CD14-positive monocyte (primary cell): ENCODE measurements around the gene ASTN1. TPM values are rescaled to one million over a fixed set of nuclear protein-coding genes. Genes with fewer than 3 reads are reported as not detected.
A peak's percentile ranks its signal among the peaks of the same experiment; 100 is the strongest.

Experiments
- DNase-seq, 3 donors: peaks; one replicate each; pipeline ENCODE4 v3.0.0-alpha.2; 2011 to 2022
- H2AFZ ChIP-seq: 2 replicates; pipeline ENCODE4 v1.6.0; 2012; ENCODE audit warnings: mild to moderate bottlenecking, low read depth, low read length, inconsistent platforms; ENCODE audit not compliant: insufficient read depth, poor library complexity, severe bottlenecking
- H3K27ac ChIP-seq, 2 donors: 1 replicate in 1 of 2; 2 replicates in 1 of 2; pipeline ENCODE4 v1.5.1; 2012 to 2013; ENCODE audit warnings: low read length in 2 of 2, control low read depth in 1 of 2, inconsistent platforms in 1 of 2, low read depth in 1 of 2, mild to moderate bottlenecking in 1 of 2
- H3K27me3 ChIP-seq, 2 donors: one replicate each; pipeline versions ENCODE4 v1.6.0 to v1.6.1; 2011 to 2013; ENCODE audit warnings: low read length in 2 of 2; ENCODE audit not compliant: control insufficient read depth in 2 of 2, insufficient read depth in 2 of 2
- H3K36me3 ChIP-seq, 2 donors: replicated peaks in 1 of 2; 1 replicate in 1 of 2; 2 replicates in 1 of 2; pipeline versions ENCODE4 v1.5.1 to v1.6.1; 2012 to 2013; ENCODE audit warnings: low read length in 2 of 2, control low read depth in 1 of 2, inconsistent platforms in 1 of 2, mild to moderate bottlenecking in 1 of 2; ENCODE audit not compliant: insufficient read depth in 2 of 2, control insufficient read depth in 1 of 2
- H3K4me1 ChIP-seq, 2 donors: 1 replicate in 1 of 2; 2 replicates in 1 of 2; pipeline versions ENCODE4 v1.5.1 to v1.6.1; 2012 to 2013; ENCODE audit warnings: low read length in 2 of 2, control low read depth in 1 of 2, inconsistent platforms in 1 of 2, mild to moderate bottlenecking in 1 of 2, moderate library complexity in 1 of 2; ENCODE audit not compliant: insufficient read depth in 2 of 2, control insufficient read depth in 1 of 2
- H3K4me2 ChIP-seq: replicated peaks from 2 replicates; pipeline ENCODE3; 2012; ENCODE audit warnings: low read length, moderate library complexity, mild to moderate bottlenecking; ENCODE audit not compliant: poor library complexity, severe bottlenecking; ENCODE audit errors: extremely low read depth
- H3K4me3 ChIP-seq, 3 experiments: fragments of 200-600 bp in 1 of 3; sonication (generic) in 1 of 3; replicated peaks in 1 of 3; 1 replicate in 2 of 3; 2 replicates in 1 of 3; pipeline ENCODE4 v1.5.1; 2011 to 2013; ENCODE audit warnings: low read length in 3 of 3, mild to moderate bottlenecking in 3 of 3, control low read depth in 2 of 3, low read depth in 2 of 3, inconsistent platforms in 1 of 3, moderate library complexity in 1 of 3
- H3K79me2 ChIP-seq: 2 replicates; pipeline ENCODE4 v1.6.0; 2012; ENCODE audit warnings: mild to moderate bottlenecking, control low read depth, inconsistent platforms, low read length, moderate library complexity; ENCODE audit not compliant: insufficient read depth
- H3K9ac ChIP-seq: 2 replicates; pipeline ENCODE4 v1.6.0; 2017; ENCODE audit warnings: low read length, mild to moderate bottlenecking; ENCODE audit not compliant: insufficient read depth, poor library complexity, severe bottlenecking
- H3K9me3 ChIP-seq, 2 donors: replicated peaks in 1 of 2; 1 replicate in 1 of 2; 2 replicates in 1 of 2; pipeline versions ENCODE4 v1.5.1 to v1.6.1; 2012 to 2013; ENCODE audit warnings: low read length in 2 of 2, control low read depth in 1 of 2; ENCODE audit not compliant: control insufficient read depth in 1 of 2, insufficient read depth in 1 of 2
- H4K20me1 ChIP-seq: 2 replicates; pipeline ENCODE4 v1.6.0; 2012; ENCODE audit warnings: mild to moderate bottlenecking, low read length, control low read depth, moderate library complexity; ENCODE audit not compliant: insufficient read depth
- H3K27ac Mint-ChIP-seq, 7 donors: one replicate each; pipeline ENCODE4 v1.8.0; 2020; ENCODE audit warnings: mild to moderate bottlenecking in 7 of 7, mixed read lengths in 7 of 7, moderate library complexity in 6 of 7, inconsistent platforms in 2 of 7
- H3K27me3 Mint-ChIP-seq, 3 donors: one replicate each; pipeline ENCODE4 v1.8.0; 2021 to 2022; ENCODE audit warnings: low read depth in 3 of 3, mild to moderate bottlenecking in 3 of 3, mixed read lengths in 3 of 3, moderate library complexity in 3 of 3, inconsistent platforms in 1 of 3
- H3K36me3 Mint-ChIP-seq, 2 donors: one replicate each; pipeline ENCODE4 v1.8.0; 2020; ENCODE audit warnings: mixed read lengths in 2 of 2, inconsistent platforms in 1 of 2, mild to moderate bottlenecking in 1 of 2
- H3K4me1 Mint-ChIP-seq: one replicate; pipeline ENCODE4 v1.8.0; 2020; ENCODE audit warnings: mild to moderate bottlenecking, mixed read lengths
- H3K4me3 Mint-ChIP-seq, 2 donors: one replicate each; pipeline ENCODE4 v1.8.0; 2020; ENCODE audit warnings: mild to moderate bottlenecking in 2 of 2, mixed read lengths in 2 of 2, moderate library complexity in 1 of 2
- H3K9me3 Mint-ChIP-seq, 7 donors: one replicate each; pipeline ENCODE4 v1.8.0; 2020 to 2022; ENCODE audit warnings: mixed read lengths in 7 of 7, mild to moderate bottlenecking in 6 of 7, moderate library complexity in 6 of 7, inconsistent platforms in 2 of 7
- WGBS: methylation state at CpG from one replicate; pipeline ENCODE4 v1.1.5; 2013; ENCODE audit warnings: missing lambda C conversion rate; ENCODE audit not compliant: insufficient coverage; 5-methylcytosine and 5-hydroxymethylcytosine counted together
- intact Hi-C, 2 donors: fragments of 100-400 bp; cut with micrococcal nuclease; formaldehyde crosslinking; loops; one replicate each; pipeline versions ENCODE4 v1.15.0 to v1.15.1; 2023
- polyA plus RNA-seq, 3 donors: library from polyadenylated mRNA; depleted of rRNA in 1 of 3; unstranded in 2 of 3; stranded (reverse) in 1 of 3; fragments of 300-500 nt in 2 of 3; fragments of >200 nt in 1 of 3; fragmentation: Illumina TruSeq in 2 of 3; gene quantifications; 1 replicate in 2 of 3; 2 replicates in 1 of 3; pipeline ENCODE4 v1.2.3, GENCODE V29; 2012 to 2021
- TF ChIP-seq, protein P1 (sequence below): fragments of 200-600 bp; IDR thresholded peaks from one replicate; pipeline ENCODE4 v1.8.0; 2022; ENCODE audit warnings: antibody characterized with exemption, mild to moderate bottlenecking

ASTN1 gene
- polyA plus RNA-seq, 3 donors = not detected

DNA sequence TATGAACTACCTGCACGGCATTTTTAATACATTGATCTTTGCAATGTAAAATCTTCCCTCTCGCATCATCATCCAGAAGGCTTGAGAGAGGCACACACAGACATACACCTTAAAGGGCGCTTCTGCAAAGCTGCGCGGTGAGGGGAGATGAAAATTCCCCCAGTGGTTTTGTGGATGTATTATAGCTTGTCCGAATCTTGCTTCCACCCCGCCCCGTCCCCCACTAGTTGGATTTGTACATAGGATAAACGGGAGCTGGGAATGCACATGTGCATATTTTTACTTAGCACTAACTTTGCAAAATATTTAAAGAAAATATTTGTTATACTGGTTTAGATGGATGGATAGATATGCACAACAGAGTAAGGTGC is 542 bp upstream of the ASTN1 start:
- no peaks in the 10 kb centered on the region for H3K79me2 ChIP-seq
- no peak overlapping the region for H3K9ac ChIP-seq
- Mint-ChIP-seq H3K4me3 (peak overlapping the region in 1 of 2 donors; percentile 48), H3K27ac (no peak overlapping the region), H3K36me3 (peaks cover 0 to 3% of the 10 kb centered on the region in 2 donors), H3K27me3 (peaks cover 21 to 31% (median 22%) of the 10 kb centered on the region in 3 donors), H3K4me1 (no peaks in the 10 kb centered on the region), H3K9me3 (peaks cover 0 to 10% (median 6%) of the 10 kb centered on the region in 7 donors)
- DNase-seq = no peak
- H3K4me1 ChIP-seq = no peaks in the 10 kb centered on the region
- H3K36me3 ChIP-seq = no peaks in the 10 kb centered on the region
- intact Hi-C loops = no loop called here
- H3K9me3 ChIP-seq = no peaks in the 10 kb centered on the region
- no peak overlapping the region for H3K4me2 ChIP-seq
- 0% methylated on average over 1 of the region's 9 CpGs for WGBS
- no peak overlapping the region for H2AFZ ChIP-seq
- no peak overlapping the region for H3K27ac ChIP-seq
- TF ChIP-seq, protein P1, sequence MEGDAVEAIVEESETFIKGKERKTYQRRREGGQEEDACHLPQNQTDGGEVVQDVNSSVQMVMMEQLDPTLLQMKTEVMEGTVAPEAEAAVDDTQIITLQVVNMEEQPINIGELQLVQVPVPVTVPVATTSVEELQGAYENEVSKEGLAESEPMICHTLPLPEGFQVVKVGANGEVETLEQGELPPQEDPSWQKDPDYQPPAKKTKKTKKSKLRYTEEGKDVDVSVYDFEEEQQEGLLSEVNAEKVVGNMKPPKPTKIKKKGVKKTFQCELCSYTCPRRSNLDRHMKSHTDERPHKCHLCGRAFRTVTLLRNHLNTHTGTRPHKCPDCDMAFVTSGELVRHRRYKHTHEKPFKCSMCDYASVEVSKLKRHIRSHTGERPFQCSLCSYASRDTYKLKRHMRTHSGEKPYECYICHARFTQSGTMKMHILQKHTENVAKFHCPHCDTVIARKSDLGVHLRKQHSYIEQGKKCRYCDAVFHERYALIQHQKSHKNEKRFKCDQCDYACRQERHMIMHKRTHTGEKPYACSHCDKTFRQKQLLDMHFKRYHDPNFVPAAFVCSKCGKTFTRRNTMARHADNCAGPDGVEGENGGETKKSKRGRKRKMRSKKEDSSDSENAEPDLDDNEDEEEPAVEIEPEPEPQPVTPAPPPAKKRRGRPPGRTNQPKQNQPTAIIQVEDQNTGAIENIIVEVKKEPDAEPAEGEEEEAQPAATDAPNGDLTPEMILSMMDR = no peak
- no peak overlapping the region for H3K4me3 ChIP-seq
- no peaks in the 10 kb centered on the region for H4K20me1 ChIP-seq
- peaks cover 20 to 44% of the 10 kb centered on the region in 2 donors for H3K27me3 ChIP-seq

DNA sequence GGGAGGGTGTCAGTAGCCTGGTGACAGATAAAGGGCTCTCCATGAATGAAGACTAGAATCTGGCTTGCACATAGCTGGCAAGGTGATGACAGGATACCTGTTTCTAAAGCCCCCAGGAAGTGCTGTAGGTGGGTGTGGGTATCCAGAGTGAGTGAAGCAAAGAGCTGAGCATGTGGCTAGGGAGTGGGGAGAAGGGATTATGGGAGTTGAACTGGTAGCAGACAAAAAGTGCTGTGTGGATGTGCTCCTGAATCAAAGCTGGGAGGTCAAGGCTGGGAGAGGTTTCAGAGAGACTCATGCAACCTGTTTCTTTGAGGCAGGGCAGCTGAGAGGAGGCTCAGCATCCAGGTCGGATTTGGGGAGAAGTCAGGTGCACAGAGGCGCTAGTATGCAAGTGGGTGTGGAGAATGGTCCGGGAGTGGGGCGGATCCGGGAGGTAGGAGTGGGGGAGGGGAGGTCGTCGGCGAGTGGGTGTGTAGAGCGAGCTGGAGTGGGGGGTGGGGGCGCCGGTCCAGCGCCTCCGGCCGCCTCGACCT is 600 bp downstream of the ASTN1 start:
- Histone ChIP-seq H3K36me3 (no peaks in the 10 kb centered on the region), H3K4me3 (no peak overlapping the region)

More for the DNA sequence above, 600 bp downstream of the ASTN1 start:
- peaks cover 0 to 10% (median 6%) of the 10 kb centered on the region in 7 donors for H3K9me3 Mint-ChIP-seq
- no peak overlapping the region for H3K9ac ChIP-seq
- H3K4me2 ChIP-seq = no peak overlapping the region
- peak overlapping the region in 1 of 2 donors; percentile 68 for H3K4me3 Mint-ChIP-seq
- intact Hi-C loops = no loop called here
- H3K27me3 ChIP-seq = peaks cover 13 to 33% of the 10 kb centered on the region in 2 donors
- 4% methylated on average over 14 of the region's 15 CpGs for WGBS
- peaks cover 21 to 31% (median 22%) of the 10 kb centered on the region in 3 donors for H3K27me3 Mint-ChIP-seq
- no peaks in the 10 kb centered on the region for H3K4me1 ChIP-seq
- no peaks in the 10 kb centered on the region for H4K20me1 ChIP-seq
- no peak overlapping the region for H3K27ac ChIP-seq
- no peaks in the 10 kb centered on the region for H3K79me2 ChIP-seq
- H3K36me3 Mint-ChIP-seq = peaks cover 0 to 3% of the 10 kb centered on the region in 2 donors
- no peak for DNase-seq
- TF ChIP-seq, protein P1 = no peak
- no peak overlapping the region for H2AFZ ChIP-seq
- no peaks in the 10 kb centered on the region for H3K9me3 ChIP-seq
- no peaks in the 10 kb centered on the region for H3K4me1 Mint-ChIP-seq
- H3K27ac Mint-ChIP-seq = no peak overlapping the region
